Rectal smooth muscle tissue (tissue), 1 donor: ENCODE data around the gene PDGFD.

Experiments used
- H3K27ac ChIP-seq: one replicate; pipeline ENCODE4 v1.7.0; 2013; ENCODE audit warnings: low read depth, low read length, inconsistent platforms
- H3K27me3 ChIP-seq: one replicate; pipeline ENCODE4 v1.7.0; 2013; ENCODE audit warnings: low read length; ENCODE audit not compliant: control insufficient read depth, insufficient read depth
- H3K36me3 ChIP-seq: one replicate; pipeline ENCODE4 v1.7.0; 2013; ENCODE audit warnings: low read length; ENCODE audit not compliant: control insufficient read depth, insufficient read depth
- H3K4me1 ChIP-seq: one replicate; pipeline ENCODE4 v1.7.0; 2013; ENCODE audit warnings: low read length; ENCODE audit not compliant: control insufficient read depth, insufficient read depth
- H3K4me3 ChIP-seq: one replicate; pipeline ENCODE4 v1.7.0; 2013; ENCODE audit warnings: low read length
- H3K9ac ChIP-seq: one replicate; pipeline ENCODE4 v1.7.0; 2013; ENCODE audit warnings: low read length

PDGFD gene

GRCh38 chr11:104001561-104002056, 162.3 kb downstream of the PDGFD start:
- no peak overlapping the region for H3K9ac ChIP-seq
- H3K4me3 ChIP-seq = no peak overlapping the region
- H3K4me1 ChIP-seq = no peaks in the 10 kb centered on the region
- H3K36me3 ChIP-seq = no peaks in the 10 kb centered on the region
- no peak overlapping the region for H3K27ac ChIP-seq
- no peaks in the 10 kb centered on the region for H3K27me3 ChIP-seq

- H3K9ac ChIP-seq = no peak overlapping the region
- no peak overlapping the region for H3K4me3 ChIP-seq
- H3K27ac ChIP-seq = no peak overlapping the region
- H3K27me3 ChIP-seq = no peaks in the 10 kb centered on the region
- H3K4me1 ChIP-seq = no peaks in the 10 kb centered on the region
- H3K36me3 ChIP-seq = no peaks in the 10 kb centered on the region
Measured at GRCh38 chr11:104000798-104001197, 163.1 kb downstream of the PDGFD start.

- no peak overlapping the region for H3K9ac ChIP-seq
- H3K27ac ChIP-seq = no peak overlapping the region
- no peaks in the 10 kb centered on the region for H3K36me3 ChIP-seq
- H3K27me3 ChIP-seq = no peaks in the 10 kb centered on the region
- no peak overlapping the region for H3K4me3 ChIP-seq
- H3K4me1 ChIP-seq = no peaks in the 10 kb centered on the region
Measured at GRCh38 chr11:103998826-103999508, 165.0 kb downstream of the PDGFD start.

GRCh38 chr11:103997082-103997481, 166.9 kb downstream of the PDGFD start:
- H3K36me3 ChIP-seq = no peaks in the 10 kb centered on the region
- no peaks in the 10 kb centered on the region for H3K27me3 ChIP-seq

GRCh38 chr11:103995896-103996295, 168.1 kb downstream of the PDGFD start:
- Histone ChIP-seq H3K9ac (no peak overlapping the region), H3K36me3 (no peaks in the 10 kb centered on the region), H3K27ac (no peak overlapping the region), H3K27me3 (no peaks in the 10 kb centered on the region), H3K4me1 (no peaks in the 10 kb centered on the region), H3K4me3 (no peak overlapping the region)

More at GRCh38 chr11:103997082-103997481, 166.9 kb downstream of the PDGFD start:
- no peak overlapping the region for H3K27ac ChIP-seq
- no peak overlapping the region for H3K9ac ChIP-seq
- H3K4me3 ChIP-seq = no peak overlapping the region
- H3K4me1 ChIP-seq = no peaks in the 10 kb centered on the region

- Histone ChIP-seq H3K4me3 (no peak overlapping the region), H3K36me3 (no peaks in the 10 kb centered on the region), H3K4me1 (no peaks in the 10 kb centered on the region), H3K27me3 (no peaks in the 10 kb centered on the region), H3K27ac (no peak overlapping the region), H3K9ac (no peak overlapping the region)
Measured at GRCh38 chr11:103994518-103994917, 169.4 kb downstream of the PDGFD start.

GRCh38 chr11:103994094-103994493, 169.9 kb downstream of the PDGFD start:
- Histone ChIP-seq H3K36me3 (no peaks in the 10 kb centered on the region), H3K9ac (no peak overlapping the region), H3K4me1 (no peaks in the 10 kb centered on the region), H3K27me3 (no peaks in the 10 kb centered on the region), H3K4me3 (no peak overlapping the region), H3K27ac (no peak overlapping the region)

- Histone ChIP-seq H3K4me3 (no peak overlapping the region), H3K9ac (no peak overlapping the region), H3K4me1 (no peaks in the 10 kb centered on the region), H3K27me3 (no peaks in the 10 kb centered on the region), H3K36me3 (no peaks in the 10 kb centered on the region), H3K27ac (no peak overlapping the region)
Measured at GRCh38 chr11:103993507-103993906, 170.4 kb downstream of the PDGFD start.

GRCh38 chr11:103988595-103988969, 175.4 kb downstream of the PDGFD start:
- Histone ChIP-seq H3K27ac (no peak overlapping the region), H3K9ac (no peak overlapping the region), H3K4me1 (no peaks in the 10 kb centered on the region), H3K4me3 (no peak overlapping the region), H3K36me3 (no peaks in the 10 kb centered on the region), H3K27me3 (no peaks in the 10 kb centered on the region)

- no peak overlapping the region for H3K4me3 ChIP-seq
- no peaks in the 10 kb centered on the region for H3K36me3 ChIP-seq
- no peaks in the 10 kb centered on the region for H3K27me3 ChIP-seq
- H3K27ac ChIP-seq = no peak overlapping the region
- no peak overlapping the region for H3K9ac ChIP-seq
- no peaks in the 10 kb centered on the region for H3K4me1 ChIP-seq
Measured at GRCh38 chr11:103987629-103988594, 176.0 kb downstream of the PDGFD start.

GRCh38 chr11:103985041-103985440, 178.9 kb downstream of the PDGFD start:
- no peaks in the 10 kb centered on the region for H3K27me3 ChIP-seq
- H3K4me1 ChIP-seq = no peaks in the 10 kb centered on the region
- no peak overlapping the region for H3K27ac ChIP-seq
- H3K4me3 ChIP-seq = no peak overlapping the region
- H3K36me3 ChIP-seq = no peaks in the 10 kb centered on the region
- no peak overlapping the region for H3K9ac ChIP-seq

- no peak overlapping the region for H3K27ac ChIP-seq
- no peaks in the 10 kb centered on the region for H3K4me1 ChIP-seq
- no peak overlapping the region for H3K4me3 ChIP-seq
- H3K27me3 ChIP-seq = no peaks in the 10 kb centered on the region
- no peaks in the 10 kb centered on the region for H3K36me3 ChIP-seq
- no peak overlapping the region for H3K9ac ChIP-seq
Measured at GRCh38 chr11:103980108-103980507, 183.8 kb downstream of the PDGFD start.
